GM12875 (cell line): Measurements from ENCODE around the gene ZNF836.
"Not testable (repeated sequence)": the region's sequence is repeated elsewhere in the genome, so short reads cannot be mapped to it uniquely, and the experiment has no call there.

Experiments
- H3K4me3 ChIP-seq: one replicate; pipeline ENCODE4 v1.5.1; 2011; ENCODE audit warnings: low read depth, low read length, control low read depth
- CTCF ChIP-seq: IDR thresholded peaks from 2 replicates; pipeline ENCODE4 v1.5.1; 2011; ENCODE audit warnings: low read depth, mild to moderate bottlenecking, control low read depth, inconsistent platforms, low read length, moderate library complexity, borderline replicate concordance; ENCODE audit not compliant: insufficient read depth

The ZNF836 gene

GRCh38 chr19:52212572-52213255 lies 41.3 kb upstream of the ZNF836 start:
- TF ChIP-seq CTCF = no peak
- no peak overlapping the region for H3K4me3 ChIP-seq

GRCh38 chr19:52211926-52212571 lies 40.6 kb upstream of the ZNF836 start:
- no peak overlapping the region for H3K4me3 ChIP-seq
- TF ChIP-seq CTCF = no peak

- no peak for TF ChIP-seq CTCF
- no peak overlapping the region for H3K4me3 ChIP-seq
Observed at GRCh38 chr19:52211203-52211602, 39.8 kb upstream of the ZNF836 start.

- TF ChIP-seq CTCF = no peak
- H3K4me3 ChIP-seq = no peak overlapping the region
Observed at GRCh38 chr19:52206481-52206880, 35.1 kb upstream of the ZNF836 start.

- not testable (repeated sequence) for H3K4me3 ChIP-seq
Observed at GRCh38 chr19:52200755-52201391, 29.5 kb upstream of the ZNF836 start.

GRCh38 chr19:52200044-52200443 lies 28.6 kb upstream of the ZNF836 start:
- H3K4me3 ChIP-seq = no peak overlapping the region
- TF ChIP-seq CTCF = no peak

- no peak for TF ChIP-seq CTCF
Observed at GRCh38 chr19:52198678-52199077, 27.3 kb upstream of the ZNF836 start.

More at GRCh38 chr19:52198678-52199077, 27.3 kb upstream of the ZNF836 start:
- no peak overlapping the region for H3K4me3 ChIP-seq
